GM23248 (cell line): ENCODE results near the gene RIC8A. TPM values are rescaled to one million over a fixed set of nuclear protein-coding genes. Genes with fewer than 3 reads are reported as not detected.

Experiments
- DNase-seq: peaks from one replicate; pipeline ENCODE4 v3.0.0-alpha.2; 2015
- H2AFZ ChIP-seq: fragments of 200-600 bp; sonication (generic); 2 replicates; pipeline ENCODE4 v1.6.1; 2016; ENCODE audit warnings: antibody characterized with exemption
- H3F3A ChIP-seq: fragments of 200-600 bp; sonication (generic); 2 replicates; pipeline ENCODE4 v1.6.1; 2016; ENCODE audit warnings: mild to moderate bottlenecking, antibody characterized with exemption, mixed run types; ENCODE audit not compliant: insufficient read depth
- H3K27ac ChIP-seq: fragments of 200-600 bp; sonication (generic); 2 replicates; pipeline ENCODE4 v1.5.1; 2016; ENCODE audit warnings: mild to moderate bottlenecking
- H3K27me3 ChIP-seq: fragments of 200-600 bp; sonication (generic); replicated peaks from 2 replicates; pipeline ENCODE4 v1.6.1; 2016; ENCODE audit warnings: mild to moderate bottlenecking; ENCODE audit not compliant: insufficient read depth
- H3K36me3 ChIP-seq: fragments of 200-600 bp; sonication (generic); 2 replicates; pipeline ENCODE4 v1.6.1; 2016; ENCODE audit warnings: low read depth, mild to moderate bottlenecking
- H3K4me1 ChIP-seq: fragments of 200-600 bp; sonication (generic); 2 replicates; pipeline ENCODE4 v1.6.1; 2016; ENCODE audit warnings: mild to moderate bottlenecking; ENCODE audit not compliant: insufficient read depth
- H3K4me2 ChIP-seq: fragments of 200-600 bp; sonication (generic); one replicate; pipeline ENCODE4 v1.6.1; 2016; ENCODE audit warnings: mild to moderate bottlenecking; ENCODE audit not compliant: unreplicated experiment
- H3K4me3 ChIP-seq: fragments of 200-600 bp; sonication (generic); 2 replicates; pipeline ENCODE4 v1.5.1; 2016; ENCODE audit warnings: mild to moderate bottlenecking
- H3K79me2 ChIP-seq: fragments of 200-600 bp; sonication (generic); 2 replicates; pipeline ENCODE4 v1.6.1; 2016; ENCODE audit warnings: mild to moderate bottlenecking; ENCODE audit not compliant: insufficient read depth
- H3K9ac ChIP-seq: fragments of 200-600 bp; sonication (generic); 2 replicates; pipeline ENCODE4 v1.6.1; 2016; ENCODE audit warnings: mild to moderate bottlenecking
- H3K9me2 ChIP-seq: fragments of 200-600 bp; sonication (generic); 2 replicates; pipeline ENCODE4 v1.6.1; 2016; ENCODE audit warnings: mixed run types, mild to moderate bottlenecking, moderate library complexity; ENCODE audit not compliant: insufficient read depth
- H3K9me3 ChIP-seq: fragments of 200-600 bp; sonication (generic); one replicate; pipeline ENCODE4 v1.6.1; 2017; ENCODE audit warnings: low read depth
- H4K20me1 ChIP-seq: fragments of 200-600 bp; sonication (generic); 2 replicates; pipeline ENCODE4 v1.6.0; 2016; ENCODE audit not compliant: insufficient read depth
- EZH2 ChIP-seq: fragments of 200-600 bp; sonication (generic); IDR thresholded peaks from 2 replicates; pipeline ENCODE4 v1.6.1; 2018; ENCODE audit warnings: antibody characterized with exemption, mild to moderate bottlenecking; ENCODE audit not compliant: insufficient read depth, poor library complexity, severe bottlenecking
- EZH2phosphoT487 ChIP-seq: fragments of 200-600 bp; sonication (generic); IDR thresholded peaks from 2 replicates; pipeline ENCODE4 v1.6.1; 2018; ENCODE audit warnings: antibody characterized with exemption, moderate library complexity, mild to moderate bottlenecking, low read depth; ENCODE audit not compliant: insufficient read depth
- WGBS, 2 experiments: methylation state at CpG; one replicate each; pipeline ENCODE4 v1.1.6; 2015 to 2017; ENCODE audit warnings: low lambda C conversion rate in 2 of 2, low coverage in 1 of 2; ENCODE audit errors: missing lambda C conversion rate in 2 of 2; 5-methylcytosine and 5-hydroxymethylcytosine counted together
- in situ Hi-C: fragments of 300-500 bp; cut with MboI; formaldehyde crosslinking; loops from 2 replicates; pipeline ENCODE4 v1.15.0; 2020
- polyA plus RNA-seq: library from polyadenylated mRNA; unstranded; fragments of >200 nt; fragmentation: Nextera tagmentation; extraction: Ambion mirVana; gene quantifications from 2 replicates; pipeline ENCODE4 v1.2.1, GENCODE V29; 2016
- total RNA-seq: library from RNA; depleted of rRNA; stranded (reverse); fragments of >200 nt; shearing (Covaris generic); gene quantifications from 2 replicates; pipeline ENCODE4 v1.2.3, GENCODE V29; 2014

RIC8A gene
- total and polyA plus RNA-seq, 2 experiments from 2014 or later: 132 to 220 TPM

DNA sequence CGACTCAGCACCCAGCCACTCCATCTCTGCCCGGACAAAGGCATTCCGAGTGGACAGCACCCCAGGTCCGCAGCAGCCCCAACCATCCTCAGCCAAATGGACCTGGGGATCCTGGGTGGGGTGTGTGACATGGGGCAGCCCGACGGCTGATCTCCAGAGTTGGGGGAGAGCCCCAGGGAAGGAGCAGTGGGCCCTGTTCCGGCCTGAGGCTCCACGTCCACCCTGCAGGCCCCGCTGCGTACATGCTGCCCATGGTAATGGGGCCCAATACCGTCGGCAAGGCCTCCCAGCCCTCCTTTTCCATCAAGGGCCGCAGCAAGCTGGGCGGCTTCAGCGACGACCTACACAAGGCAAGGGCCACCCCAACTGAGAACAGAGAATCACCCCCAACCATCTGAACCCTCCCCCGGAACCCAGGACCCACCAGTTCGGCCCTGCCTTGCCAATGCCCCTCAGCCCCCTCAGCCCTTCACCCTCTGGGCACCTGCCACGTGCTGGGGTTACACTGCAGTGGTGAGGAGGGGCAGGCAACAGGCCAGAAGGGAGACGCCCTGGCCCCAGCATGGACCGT, 9.2 kb upstream of the RIC8A start:
- H3K79me2 ChIP-seq: peaks cover 17% of the 10 kb centered on the region
- TF ChIP-seq EZH2phosphoT487: no peak
- TF ChIP-seq EZH2: no peak
- in situ Hi-C loops: no loop called here
- no peak overlapping the region for H3K9ac ChIP-seq
- WGBS, 2 experiments: 64 to 65% methylated on average over 18 to 21 of the region's 21 CpGs
- H2AFZ ChIP-seq: no peak overlapping the region
- no peak overlapping the region for H3K27ac ChIP-seq
- no peaks in the 10 kb centered on the region for H3K9me3 ChIP-seq
- no peaks in the 10 kb centered on the region for H3K4me1 ChIP-seq
- no peak overlapping the region for H3K4me3 ChIP-seq
- H3K9me2 ChIP-seq: no peaks in the 10 kb centered on the region
- H3K27me3 ChIP-seq: no peaks in the 10 kb centered on the region
- H3K36me3 ChIP-seq: no peaks in the 10 kb centered on the region; the same call in 1 of the 2 replicates
- no peak overlapping the region for H3K4me2 ChIP-seq
- no peaks in the 10 kb centered on the region for H4K20me1 ChIP-seq
- DNase-seq: no peak
- H3F3A ChIP-seq: peaks cover 24% of the 10 kb centered on the region; the same call in 1 of the 2 replicates

GRCh38 chr11:199004-199581, 8.4 kb upstream of the RIC8A start:
- 90 to 92% methylated on average over 13 of the region's 13 CpGs for WGBS, 2 experiments
- H3K27ac ChIP-seq: no peak overlapping the region
- H3K4me3 ChIP-seq: no peak overlapping the region
- no peak for DNase-seq
- H3K9me2 ChIP-seq: no peaks in the 10 kb centered on the region
- H3K9ac ChIP-seq: no peak overlapping the region
- H3K27me3 ChIP-seq: no peaks in the 10 kb centered on the region
- H3K4me2 ChIP-seq: no peak overlapping the region
- H3F3A ChIP-seq: peaks cover 24% of the 10 kb centered on the region; the same call in 1 of the 2 replicates
- H3K36me3 ChIP-seq: peaks cover under 1% of the 10 kb centered on the region; the same call in 1 of the 2 replicates
- H2AFZ ChIP-seq: no peak overlapping the region
- TF ChIP-seq EZH2: no peak
- TF ChIP-seq EZH2phosphoT487: no peak
- H3K79me2 ChIP-seq: peaks cover 24% of the 10 kb centered on the region
- H4K20me1 ChIP-seq: no peaks in the 10 kb centered on the region
- no peaks in the 10 kb centered on the region for H3K9me3 ChIP-seq
- H3K4me1 ChIP-seq: no peaks in the 10 kb centered on the region
- in situ Hi-C loops: no loop called here

- peaks cover 6% of the 10 kb centered on the region; the same call in 1 of the 2 replicates for H3K36me3 ChIP-seq
- H3K9ac ChIP-seq: no peak overlapping the region
- H3K27ac ChIP-seq: no peak overlapping the region
- WGBS, 2 experiments: 76 to 80% methylated on average over 6 to 8 of the region's 8 CpGs
- no peak overlapping the region for H2AFZ ChIP-seq
- no peaks in the 10 kb centered on the region for H4K20me1 ChIP-seq
- H3K9me2 ChIP-seq: no peaks in the 10 kb centered on the region
- peaks cover 24% of the 10 kb centered on the region; the same call in 1 of the 2 replicates for H3F3A ChIP-seq
- H3K9me3 ChIP-seq: no peaks in the 10 kb centered on the region
- H3K79me2 ChIP-seq: peaks cover 31% of the 10 kb centered on the region
- no peaks in the 10 kb centered on the region for H3K27me3 ChIP-seq
- no peak for DNase-seq
- no peak overlapping the region for H3K4me3 ChIP-seq
- no peak overlapping the region for H3K4me2 ChIP-seq
- in situ Hi-C loops: no loop called here
- H3K4me1 ChIP-seq: no peaks in the 10 kb centered on the region
- TF ChIP-seq EZH2 (no peak), EZH2phosphoT487 (no peak)
Observed at GRCh38 chr11:199782-200181, 7.7 kb upstream of the RIC8A start.

DNA sequence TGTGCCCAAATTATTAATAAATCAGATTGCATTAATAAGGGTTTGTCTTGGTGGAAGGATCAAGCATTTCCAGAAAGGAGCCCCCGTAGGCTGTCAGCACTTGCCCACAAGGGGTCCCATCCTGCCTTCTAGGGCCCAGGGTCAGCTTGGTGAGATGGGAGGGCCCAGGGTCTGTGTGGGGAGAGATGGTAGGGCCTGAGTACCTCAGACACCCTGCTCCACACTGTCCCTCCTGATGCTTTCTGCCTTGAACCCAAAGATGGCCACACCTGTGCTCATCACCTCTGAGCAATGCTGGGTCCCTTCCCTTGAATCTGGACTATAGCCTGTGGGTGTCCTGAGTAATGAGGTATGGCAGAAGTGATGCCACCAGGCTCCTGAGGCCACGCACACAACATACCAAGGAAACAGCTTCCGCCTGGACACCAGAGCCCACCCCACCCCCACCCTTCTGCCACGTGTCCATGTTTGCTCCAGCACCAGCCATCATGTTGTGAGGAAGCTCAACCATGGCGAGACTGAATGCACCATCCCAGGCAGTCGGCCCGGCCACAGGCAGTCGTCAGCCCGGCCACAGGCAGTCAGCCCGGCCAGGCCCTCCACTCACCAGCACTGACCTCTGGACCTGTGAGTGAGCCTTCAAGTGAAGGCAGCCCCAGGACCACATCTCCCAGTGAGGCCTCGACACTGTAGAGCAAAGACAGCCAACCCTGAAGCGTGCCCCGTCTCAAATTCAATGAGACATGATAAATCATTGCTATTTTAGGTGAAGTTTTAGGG, 7.1 kb upstream of the RIC8A start:
- Histone ChIP-seq H3K4me2 (no peak overlapping the region), H4K20me1 (no peaks in the 10 kb centered on the region), H3K79me2 (peaks cover 38% of the 10 kb centered on the region), H3F3A (peaks cover 24% of the 10 kb centered on the region; the same call in 1 of the 2 replicates), H3K9ac (no peak overlapping the region), H3K4me3 (no peak overlapping the region), H3K4me1 (peaks cover 6% of the 10 kb centered on the region), H3K27me3 (no peaks in the 10 kb centered on the region), H2AFZ (no peak overlapping the region), H3K9me2 (no peaks in the 10 kb centered on the region), H3K9me3 (no peaks in the 10 kb centered on the region), H3K27ac (no peak overlapping the region), H3K36me3 (peaks cover 12% of the 10 kb centered on the region; the same call in 1 of the 2 replicates)
- WGBS, 2 experiments: 93 to 94% methylated on average over 13 of the region's 13 CpGs
- TF ChIP-seq EZH2 (no peak), EZH2phosphoT487 (no peak)
- no peak for DNase-seq
- in situ Hi-C loops: no loop called here
